B cell (primary cell): ENCODE data around the gene GRPEL1. TPM values are rescaled to one million over a fixed set of nuclear protein-coding genes. Genes with fewer than 3 reads are reported as not detected.

ENCODE experiments used
- ATAC-seq: fragments of 200-7000 bp; cut with Tn5 transposase; one replicate; pipeline ENCODE4 v1.10.0; 2021; ENCODE audit warnings: low read depth, mild to moderate bottlenecking, moderate number of reproducible peaks, moderate library complexity
- CTCF ChIA-PET: fragments of 350-600 bp; sonication (Branson Sonifier 250); formaldehyde crosslinking; loops from one replicate; lab custom pipeline; 2021; ENCODE audit warnings: antibody characterized with exemption, inconsistent platforms; lab: Charles Lee
- POLR2A ChIA-PET: fragments of 350-600 bp; sonication (Branson Sonifier 250); formaldehyde crosslinking; loops from one replicate; lab custom pipeline; 2021; ENCODE audit warnings: antibody characterized with exemption; lab: Charles Lee
- DNase-seq: peaks from one replicate; pipeline ENCODE4 v3.0.0; 2013
- H2AFZ ChIP-seq: 2 replicates; pipeline ENCODE4 v1.6.1; 2012; ENCODE audit warnings: mild to moderate bottlenecking, low read depth, low read length; ENCODE audit not compliant: insufficient read depth, poor library complexity, severe bottlenecking
- H3K27ac ChIP-seq, 2 donors: 1 replicate in 1 of 2; 2 replicates in 1 of 2; pipeline ENCODE4 v1.5.1; 2012 to 2013; ENCODE audit warnings: low read length in 2 of 2, mild to moderate bottlenecking in 2 of 2, moderate library complexity in 1 of 2
- H3K27me3 ChIP-seq, 4 experiments: fragments of 200-600 bp in 1 of 4; sonication (generic) in 1 of 4; replicated peaks in 1 of 4; 1 replicate in 2 of 4; 2 replicates in 2 of 4; pipeline versions ENCODE4 v1.6.1 to v1.7.0; 2013 to 2016; ENCODE audit warnings: low read length in 3 of 4, mild to moderate bottlenecking in 2 of 4, mixed read lengths in 1 of 4, moderate library complexity in 1 of 4; ENCODE audit not compliant: insufficient read depth in 4 of 4, control insufficient read depth in 3 of 4; ENCODE audit errors: control extremely low read depth in 1 of 4
- H3K36me3 ChIP-seq, 2 experiments: replicated peaks in 1 of 2; 1 replicate in 1 of 2; 2 replicates in 1 of 2; pipeline versions ENCODE4 v1.6.1 to v1.7.1; 2013; ENCODE audit warnings: low read length in 1 of 2; ENCODE audit not compliant: insufficient read depth in 2 of 2, control insufficient read depth in 1 of 2; ENCODE audit errors: control extremely low read depth in 1 of 2, extremely low read depth in 1 of 2
- H3K4me1 ChIP-seq, 2 donors: fragments of 200-600 bp in 1 of 2; sonication (generic) in 1 of 2; 1 replicate in 1 of 2; 2 replicates in 1 of 2; pipeline versions ENCODE4 v1.5.1 to v1.6.1; 2013 to 2017; ENCODE audit warnings: low read length in 2 of 2; ENCODE audit not compliant: control insufficient read depth in 2 of 2, insufficient read depth in 2 of 2
- H3K4me2 ChIP-seq: replicated peaks from 2 replicates; pipeline ENCODE3; 2012; ENCODE audit warnings: mild to moderate bottlenecking, low read depth, low read length; ENCODE audit not compliant: poor library complexity, severe bottlenecking
- H3K4me3 ChIP-seq, 5 experiments: fragments of 200-600 bp in 1 of 5; sonication (generic) in 1 of 5; 1 replicate in 3 of 5; 2 replicates in 2 of 5; pipeline versions ENCODE4 v1.5.1 to v1.7.0; 2011 to 2016; ENCODE audit warnings: low read length in 4 of 5, mild to moderate bottlenecking in 4 of 5, low read depth in 2 of 5, control low read depth in 1 of 5, moderate library complexity in 1 of 5; ENCODE audit not compliant: insufficient read depth in 1 of 5; ENCODE audit errors: control extremely low read depth in 1 of 5, extremely low read depth in 1 of 5
- H3K79me2 ChIP-seq: fragments of 200-600 bp; sonication (generic); one replicate; pipeline ENCODE4 v1.6.0; 2016; ENCODE audit warnings: low read length; ENCODE audit not compliant: control insufficient read depth, insufficient read depth
- H3K9ac ChIP-seq: fragments of 200-600 bp; sonication (generic); 2 replicates; pipeline ENCODE4 v1.6.1; 2017; ENCODE audit warnings: mild to moderate bottlenecking, low read length, moderate library complexity
- H3K9me3 ChIP-seq, 3 donors: one replicate each; pipeline versions ENCODE4 v1.6.1 to v1.7.1; 2013; ENCODE audit warnings: low read length in 2 of 3; ENCODE audit not compliant: control insufficient read depth in 2 of 3, insufficient read depth in 1 of 3; ENCODE audit errors: control extremely low read depth in 1 of 3
- H4K20me1 ChIP-seq: 2 replicates; pipeline ENCODE4 v1.6.0; 2012; ENCODE audit warnings: mild to moderate bottlenecking, low read length; ENCODE audit not compliant: insufficient read depth, control insufficient read depth, poor library complexity, severe bottlenecking
- H3K27ac Mint-ChIP-seq: one replicate; pipeline ENCODE4 v1.8.0; 2021; ENCODE audit warnings: mixed read lengths
- H3K27me3 Mint-ChIP-seq: one replicate; pipeline ENCODE4 v1.8.0; 2021; ENCODE audit warnings: mixed read lengths
- H3K4me1 Mint-ChIP-seq: one replicate; pipeline ENCODE4 v1.8.0; 2021; ENCODE audit warnings: mixed read lengths
- H3K4me3 Mint-ChIP-seq: one replicate; pipeline ENCODE4 v1.8.0; 2021; ENCODE audit warnings: mixed read lengths
- H3K9me3 Mint-ChIP-seq: one replicate; pipeline ENCODE4 v1.8.0; 2022; ENCODE audit warnings: mixed read lengths; ENCODE audit not compliant: insufficient read depth
- EZH2 ChIP-seq: IDR thresholded peaks from 2 replicates; pipeline ENCODE4 v1.6.1; 2012; ENCODE audit warnings: borderline replicate concordance, low read depth, mild to moderate bottlenecking, moderate library complexity, low read length; ENCODE audit not compliant: insufficient read depth, poor library complexity, severe bottlenecking
- WGBS: methylation state at CpG from one replicate; pipeline ENCODE4 v1.1.5; 2013; ENCODE audit warnings: missing lambda C conversion rate; ENCODE audit not compliant: insufficient coverage; 5-methylcytosine and 5-hydroxymethylcytosine counted together
- intact Hi-C: fragments of 100-400 bp; cut with micrococcal nuclease; formaldehyde crosslinking; loops from one replicate; pipeline ENCODE4 v1.10.0; 2022
- polyA plus RNA-seq: library from polyadenylated mRNA; depleted of rRNA; stranded (reverse); fragments of >200 nt; gene quantifications from 2 replicates; pipeline ENCODE4 v1.2.3, GENCODE V29; 2012
- total RNA-seq, 2 donors: library from RNA; stranded (reverse); fragments of 120-200 nt in 1 of 2; gene quantifications; 1 replicate in 1 of 2; 2 replicates in 1 of 2; pipeline versions ENCODE4 v1.2.3 to v1.2.4, GENCODE V29; 2013 to 2022
- TF ChIP-seq, protein P1 (sequence below): fragments of 200-600 bp; IDR thresholded peaks from one replicate; pipeline ENCODE4 v1.8.0; 2022; ENCODE audit warnings: antibody characterized with exemption, mild to moderate bottlenecking

Gene GRPEL1
- total and polyA plus RNA-seq, 2 donors (not counting 1 experiment from before 2014, with no cell fraction given) = 15.0 to 26.0 TPM

DNA sequence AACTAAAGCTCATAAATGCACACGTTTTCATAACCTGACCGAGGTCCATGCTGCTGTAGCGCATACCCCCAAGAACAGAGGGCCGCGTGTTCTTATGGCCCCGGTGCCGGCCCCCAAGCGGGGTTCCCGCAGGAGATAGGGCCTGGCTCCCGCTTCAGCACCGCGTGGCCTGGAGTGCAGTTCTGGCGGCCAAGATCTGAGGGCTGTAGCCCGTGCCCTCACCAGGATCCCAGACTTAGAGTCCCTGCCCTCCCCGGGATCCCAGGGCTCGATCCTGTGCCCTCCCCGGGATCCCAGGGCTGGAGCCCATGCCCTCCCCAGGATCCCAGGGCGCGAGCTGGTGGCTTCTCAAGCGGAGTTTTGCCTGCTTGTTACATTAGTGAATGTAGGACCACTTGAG, 1.0 kb upstream of the GRPEL1 start:
- WGBS = 10% methylated on average over 20 of the region's 20 CpGs
- peaks cover 26 to 37% of the 10 kb centered on the region in 2 donors for H3K4me1 ChIP-seq
- H3K9me3 ChIP-seq = peaks cover 0 to 5% (median 0%) of the 10 kb centered on the region in 3 donors
- intact Hi-C loops = loop anchor here (1.0 kb wide), 10 partner anchors 26 to 429 kb away; partner anchors contain the start of genes BLOC1S4, MRFAP1, MRFAP1L1 and TADA2B
- H3K4me3 ChIP-seq = peak overlapping the region; percentile 73 to 90 (median 79)
- H2AFZ ChIP-seq = peak overlapping the region; percentile 82
- Mint-ChIP-seq H3K4me1 (peaks cover 44% of the 10 kb centered on the region), H3K9me3 (no peaks in the 10 kb centered on the region), H3K27ac (peak overlapping the region; percentile 94), H3K27me3 (peaks cover 3% of the 10 kb centered on the region), H3K4me3 (peak overlapping the region; percentile 94)
- peak overlapping the region; percentile 87 for H3K9ac ChIP-seq
- H3K36me3 ChIP-seq = peaks cover 0 to 7% of the 10 kb centered on the region in 2 experiments
- DNase-seq = no peak
- H3K27ac ChIP-seq = peak overlapping the region in 1 of 2 donors; percentile 66
- H3K4me2 ChIP-seq = peak overlapping the region; percentile 85
- no peak for ATAC-seq
- no peak for TF ChIP-seq EZH2
- TF ChIP-seq, protein P1, sequence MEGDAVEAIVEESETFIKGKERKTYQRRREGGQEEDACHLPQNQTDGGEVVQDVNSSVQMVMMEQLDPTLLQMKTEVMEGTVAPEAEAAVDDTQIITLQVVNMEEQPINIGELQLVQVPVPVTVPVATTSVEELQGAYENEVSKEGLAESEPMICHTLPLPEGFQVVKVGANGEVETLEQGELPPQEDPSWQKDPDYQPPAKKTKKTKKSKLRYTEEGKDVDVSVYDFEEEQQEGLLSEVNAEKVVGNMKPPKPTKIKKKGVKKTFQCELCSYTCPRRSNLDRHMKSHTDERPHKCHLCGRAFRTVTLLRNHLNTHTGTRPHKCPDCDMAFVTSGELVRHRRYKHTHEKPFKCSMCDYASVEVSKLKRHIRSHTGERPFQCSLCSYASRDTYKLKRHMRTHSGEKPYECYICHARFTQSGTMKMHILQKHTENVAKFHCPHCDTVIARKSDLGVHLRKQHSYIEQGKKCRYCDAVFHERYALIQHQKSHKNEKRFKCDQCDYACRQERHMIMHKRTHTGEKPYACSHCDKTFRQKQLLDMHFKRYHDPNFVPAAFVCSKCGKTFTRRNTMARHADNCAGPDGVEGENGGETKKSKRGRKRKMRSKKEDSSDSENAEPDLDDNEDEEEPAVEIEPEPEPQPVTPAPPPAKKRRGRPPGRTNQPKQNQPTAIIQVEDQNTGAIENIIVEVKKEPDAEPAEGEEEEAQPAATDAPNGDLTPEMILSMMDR = no peak
- peaks cover 35% of the 10 kb centered on the region for H3K79me2 ChIP-seq
- peaks cover 35% of the 10 kb centered on the region for H4K20me1 ChIP-seq
- H3K27me3 ChIP-seq = peaks cover 0 to 3% (median 1%) of the 10 kb centered on the region in 4 experiments
- CTCF ChIA-PET = interaction anchor here (0.6 to 11.2 kb wide), 18 partner anchors 15 to 466 kb away, joined by 3 to 164 read pairs (median 4); partner anchors contain the start of genes BLOC1S4, TADA2B and TBC1D14
- POLR2A ChIA-PET = interaction anchor here (0.9 to 4.8 kb wide), 6 partner anchors 27 to 349 kb away, joined by 3 to 36 read pairs (median 8); partner anchors contain the start of genes TADA2B and TBC1D14
